Measurements from ENCODE around the gene EME2. TPM values are rescaled to one million over a fixed set of nuclear protein-coding genes. Genes with fewer than 3 reads are reported as not detected.

Gene EME2
- total and polyA plus RNA-seq, 2 donors from 2014 or later = 5.1 to 23.8 TPM

DNA sequence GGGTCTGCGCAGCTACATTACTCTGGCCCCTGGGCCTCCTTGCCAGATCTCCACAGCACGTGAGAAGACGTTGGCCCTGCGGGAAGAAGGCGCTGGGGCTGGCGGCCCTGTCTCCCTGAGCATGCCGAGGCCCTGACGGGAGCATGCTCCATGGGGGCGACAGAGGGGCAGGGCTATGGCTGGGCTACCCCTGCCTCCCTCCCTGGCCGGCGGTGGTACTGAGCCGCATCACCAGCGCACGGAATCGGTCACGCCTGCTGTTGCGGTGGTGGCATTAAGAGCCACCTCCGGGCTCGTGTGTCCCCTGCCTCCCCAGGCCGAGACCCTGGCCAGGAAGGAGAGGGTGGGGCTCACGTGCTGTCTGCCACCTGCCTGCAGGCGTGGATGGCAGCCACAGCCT lies 38.5 kb upstream of the EME2 start:
- DNase-seq (no peak), FAIRE-seq (no peak)
- peaks cover 0 to 8% (median 0%) of the 10 kb centered on the region in 3 donors for H3K9me3 ChIP-seq (ENCODE audit: control insufficient read depth in 2 of 3, insufficient read depth in 1 of 3, low read length in 3 of 3)
- intact Hi-C loops (cut with DNase I) = no loop called here
- no peaks in the 10 kb centered on the region for H3K27me3 ChIP-seq (ENCODE audit: control insufficient read depth, insufficient read depth, low read length)
- H3K4me1 ChIP-seq (ENCODE audit: control insufficient read depth in 2 of 3, insufficient read depth in 2 of 3, low read depth in 1 of 3, low read length in 3 of 3) = no peaks in the 10 kb centered on the region
- no peak overlapping the region for H3K4me3 ChIP-seq (ENCODE audit: low read length in 3 of 3)
- TF ChIP-seq, protein P1, sequence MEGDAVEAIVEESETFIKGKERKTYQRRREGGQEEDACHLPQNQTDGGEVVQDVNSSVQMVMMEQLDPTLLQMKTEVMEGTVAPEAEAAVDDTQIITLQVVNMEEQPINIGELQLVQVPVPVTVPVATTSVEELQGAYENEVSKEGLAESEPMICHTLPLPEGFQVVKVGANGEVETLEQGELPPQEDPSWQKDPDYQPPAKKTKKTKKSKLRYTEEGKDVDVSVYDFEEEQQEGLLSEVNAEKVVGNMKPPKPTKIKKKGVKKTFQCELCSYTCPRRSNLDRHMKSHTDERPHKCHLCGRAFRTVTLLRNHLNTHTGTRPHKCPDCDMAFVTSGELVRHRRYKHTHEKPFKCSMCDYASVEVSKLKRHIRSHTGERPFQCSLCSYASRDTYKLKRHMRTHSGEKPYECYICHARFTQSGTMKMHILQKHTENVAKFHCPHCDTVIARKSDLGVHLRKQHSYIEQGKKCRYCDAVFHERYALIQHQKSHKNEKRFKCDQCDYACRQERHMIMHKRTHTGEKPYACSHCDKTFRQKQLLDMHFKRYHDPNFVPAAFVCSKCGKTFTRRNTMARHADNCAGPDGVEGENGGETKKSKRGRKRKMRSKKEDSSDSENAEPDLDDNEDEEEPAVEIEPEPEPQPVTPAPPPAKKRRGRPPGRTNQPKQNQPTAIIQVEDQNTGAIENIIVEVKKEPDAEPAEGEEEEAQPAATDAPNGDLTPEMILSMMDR (IDR thresholded peaks at IDR 0.05; ENCODE audit: borderline replicate concordance, extremely low read depth, insufficient read depth) = no peak
- H3K9ac ChIP-seq (ENCODE audit: low read length in 3 of 3) = no peak overlapping the region
- H3K27ac ChIP-seq (ENCODE audit: low read depth in 2 of 2, low read length in 2 of 2) = no peak overlapping the region
- H3K36me3 ChIP-seq (ENCODE audit: control insufficient read depth in 2 of 3, insufficient read depth in 3 of 3, low read length in 3 of 3) = peaks cover 8 to 11% (median 9%) of the 10 kb centered on the region in 3 donors

- H3K4me1 ChIP-seq (ENCODE audit: control insufficient read depth in 2 of 3, insufficient read depth in 2 of 3, low read depth in 1 of 3, low read length in 3 of 3) = no peaks in the 10 kb centered on the region
- no peaks in the 10 kb centered on the region for H3K27me3 ChIP-seq (ENCODE audit: control insufficient read depth, insufficient read depth, low read length)
- TF ChIP-seq, protein P1 (IDR thresholded peaks at IDR 0.05; ENCODE audit: borderline replicate concordance, extremely low read depth, insufficient read depth) = no peak
- H3K9ac ChIP-seq (ENCODE audit: low read length in 3 of 3) = no peak overlapping the region
- no peak overlapping the region for H3K27ac ChIP-seq (ENCODE audit: low read depth in 2 of 2, low read length in 2 of 2)
- peaks cover 8 to 9% (median 9%) of the 10 kb centered on the region in 3 donors for H3K36me3 ChIP-seq (ENCODE audit: control insufficient read depth in 2 of 3, insufficient read depth in 3 of 3, low read length in 3 of 3)
- intact Hi-C loops (cut with DNase I) = no loop called here
- DNase-seq (no peak), FAIRE-seq (no peak)
- no peak overlapping the region for H3K4me3 ChIP-seq (ENCODE audit: low read length in 3 of 3)
- peaks cover 0 to 8% (median 0%) of the 10 kb centered on the region in 3 donors for H3K9me3 ChIP-seq (ENCODE audit: control insufficient read depth in 2 of 3, insufficient read depth in 1 of 3, low read length in 3 of 3)
Observed at GRCh38 chr16:1734816-1735215, 37.8 kb upstream of the EME2 start.

DNA sequence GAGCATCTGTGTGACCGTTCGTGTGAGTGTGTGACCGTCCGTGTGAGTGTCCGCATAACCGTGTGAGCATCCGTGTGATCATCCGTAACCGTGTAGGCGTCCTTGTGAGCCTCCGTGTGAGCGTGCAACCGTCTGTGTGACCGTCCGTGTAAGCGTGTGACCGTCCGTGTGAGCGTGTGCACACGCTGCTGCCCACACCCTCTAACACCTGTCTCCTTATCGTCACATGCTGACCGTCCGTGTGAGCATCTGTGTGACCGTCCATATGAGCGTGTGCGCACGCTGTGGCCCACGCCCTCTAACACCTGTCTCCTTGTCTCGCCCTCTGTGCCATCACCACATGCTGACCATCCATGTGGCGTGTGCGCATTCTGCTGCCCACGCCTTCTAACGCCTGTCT lies 32.4 kb upstream of the EME2 start:
- TF ChIP-seq, protein P1 (IDR thresholded peaks at IDR 0.05; ENCODE audit: borderline replicate concordance, extremely low read depth, insufficient read depth) = no peak

More for the DNA sequence above, 32.4 kb upstream of the EME2 start:
- DNase-seq = no peak
- H3K27ac ChIP-seq (ENCODE audit: low read depth in 2 of 2, low read length in 2 of 2) = no peak overlapping the region
- H3K4me1 ChIP-seq (ENCODE audit: control insufficient read depth in 2 of 3, insufficient read depth in 2 of 3, low read depth in 1 of 3, low read length in 3 of 3) = no peaks in the 10 kb centered on the region
- H3K9ac ChIP-seq (ENCODE audit: low read length in 3 of 3) = no peak overlapping the region
- intact Hi-C loops (cut with DNase I) = no loop called here
- no peak for FAIRE-seq
- no peak overlapping the region for H3K4me3 ChIP-seq (ENCODE audit: low read length in 3 of 3)
- H3K27me3 ChIP-seq (ENCODE audit: control insufficient read depth, insufficient read depth, low read length) = no peaks in the 10 kb centered on the region
- peaks cover 0 to 8% (median 0%) of the 10 kb centered on the region in 3 donors for H3K9me3 ChIP-seq (ENCODE audit: control insufficient read depth in 2 of 3, insufficient read depth in 1 of 3, low read length in 3 of 3)
- H3K36me3 ChIP-seq (ENCODE audit: control insufficient read depth in 2 of 3, insufficient read depth in 3 of 3, low read length in 3 of 3) = peaks cover 4 to 11% (median 9%) of the 10 kb centered on the region in 3 donors

All from kidney (tissue), 14 donors.